Epithelial cell of proximal tubule (primary cell): ENCODE data around the gene MYRF. TPM values are rescaled to one million over a fixed set of nuclear protein-coding genes. Genes with fewer than 3 reads are reported as not detected.

Experiments
- DNase-seq: peaks from one replicate; pipeline ENCODE4 v3.0.0-alpha.2; 2011; ENCODE audit warnings: low read depth
- H3K4me3 ChIP-seq: 2 replicates; pipeline ENCODE4 v1.5.1; 2011; ENCODE audit warnings: low read depth, mild to moderate bottlenecking, low read length
- CTCF ChIP-seq: conservative IDR thresholded peaks from 2 replicates; pipeline ENCODE4 v1.5.1; 2012; ENCODE audit warnings: low read depth, mild to moderate bottlenecking, low read length
- total RNA-seq: library from RNA; depleted of rRNA; stranded (reverse); fragments of >200 nt; gene quantifications from 2 replicates; pipeline ENCODE4 v1.2.3, GENCODE V29; 2015

The MYRF gene
- total RNA-seq, 1 donor from 2014 or later, result 25.0 TPM

- no peak overlapping the region for H3K4me3 ChIP-seq
- DNase-seq, result no peak
- TF ChIP-seq CTCF, result no peak
Observed at GRCh38 chr11:61784506-61784805, 32.0 kb downstream of the MYRF start.

GRCh38 chr11:61785837-61786402, 33.5 kb downstream of the MYRF start:
- DNase-seq, result peak; percentile 10
- peak; percentile 39 for TF ChIP-seq CTCF
- H3K4me3 ChIP-seq, result no peak overlapping the region

- H3K4me3 ChIP-seq, result no peak overlapping the region
- TF ChIP-seq CTCF, result peak; percentile 80
- DNase-seq, result peak; percentile 18
Observed at GRCh38 chr11:61787928-61788491, 35.6 kb downstream of the MYRF start.

GRCh38 chr11:61791737-61792309, 39.4 kb downstream of the MYRF start:
- peak overlapping the region; percentile 67 for H3K4me3 ChIP-seq
- no peak for DNase-seq
- TF ChIP-seq CTCF, result peak; percentile 4

DNA sequence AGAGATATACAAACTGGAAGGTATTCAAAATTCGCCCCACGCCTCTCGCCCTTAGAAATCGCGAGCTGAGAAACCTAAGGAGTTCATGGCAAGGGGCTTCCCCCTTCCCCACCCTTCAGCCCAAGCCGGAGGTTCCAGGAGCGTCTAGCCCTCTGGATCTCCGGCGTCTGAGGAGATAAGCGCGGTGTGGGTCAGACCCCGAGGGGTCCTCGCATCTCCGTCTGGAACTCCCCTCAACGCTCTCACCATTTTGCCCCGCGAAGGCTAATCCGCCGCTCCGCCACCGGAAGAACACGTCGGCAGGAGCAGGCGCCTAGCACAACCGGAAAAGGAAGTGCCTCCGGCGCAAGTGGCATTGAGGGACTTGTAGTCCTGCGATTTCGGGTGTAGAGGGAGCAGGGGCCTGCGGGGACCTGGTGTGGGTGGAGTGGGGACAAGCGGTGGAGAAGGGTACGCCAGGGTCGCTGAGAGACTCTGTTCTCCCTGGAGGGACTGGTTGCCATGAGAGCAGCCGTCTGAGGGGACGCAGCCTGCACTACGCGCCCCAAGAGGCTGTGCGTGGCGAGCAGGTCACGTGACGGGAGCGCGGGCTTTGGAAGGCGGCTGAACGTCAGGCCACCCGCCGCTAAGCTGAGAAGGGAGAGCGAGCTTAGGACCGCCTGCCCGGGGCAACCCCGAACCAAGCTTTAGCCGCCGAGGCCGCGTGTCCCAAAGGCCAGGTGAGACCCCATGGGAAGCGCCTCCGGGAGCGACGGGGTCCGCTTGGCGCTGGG, 40.1 kb downstream of the MYRF start, which contains the start of the genes FEN1 and TMEM258:
FEN1 (plus strand) TSS at position 602 of the 773 bp plus-strand sequence. CDS start 2,451 bp downstream, outside the sequence.
TMEM258 (minus strand) TSS at position 290 of the 773 bp plus-strand sequence; CDS start at position 249, 41 bp downstream.
- no peak for TF ChIP-seq CTCF
- peak within 1 kb of the TSS; percentile 67 for H3K4me3 ChIP-seq
- no peak for DNase-seq

GRCh38 chr11:61793083-61793828, 40.8 kb downstream of the MYRF start:
- no peak for DNase-seq
- H3K4me3 ChIP-seq, result peak overlapping the region; percentile 67
- TF ChIP-seq CTCF, result no peak
